Neural cell (in vitro differentiated cells): ENCODE results near the gene PNPLA4. TPM values are rescaled to one million over a fixed set of nuclear protein-coding genes. Genes with fewer than 3 reads are reported as not detected.

Experiments used
- H2AFZ ChIP-seq: fragments of 200-600, 300-800 bp; sonication (generic), shearing (Covaris generic); 2 replicates; pipeline ENCODE4 v1.6.0; 2014; ENCODE audit warnings: low read depth, mild to moderate bottlenecking, antibody characterized with exemption, low read length, moderate library complexity
- H3F3A ChIP-seq: fragments of 200-600 bp; shearing (Covaris generic); 2 replicates; pipeline ENCODE4 v1.6.1; 2016; ENCODE audit warnings: mild to moderate bottlenecking, moderate library complexity, mixed read lengths, antibody characterized with exemption, low read length; ENCODE audit not compliant: insufficient read depth, poor library complexity, severe bottlenecking
- H3K27ac ChIP-seq: fragments of 200-600, 300-800 bp; sonication (generic), shearing (Covaris generic); 2 replicates; pipeline ENCODE4 v1.5.1; 2014; ENCODE audit warnings: mild to moderate bottlenecking, low read length, moderate library complexity
- H3K27me3 ChIP-seq: fragments of 300-800, 200-600 bp; sonication (generic), shearing (Covaris generic); 2 replicates; pipeline ENCODE4 v1.6.0; 2014; ENCODE audit warnings: mild to moderate bottlenecking, low read depth, low read length, moderate library complexity; ENCODE audit not compliant: insufficient read depth
- H3K36me3 ChIP-seq: fragments of 300-800, 200-600 bp; sonication (generic), shearing (Covaris generic); 2 replicates; pipeline ENCODE4 v1.5.1; 2014; ENCODE audit warnings: mild to moderate bottlenecking, antibody characterized with exemption, low read length, moderate library complexity; ENCODE audit not compliant: insufficient read depth
- H3K4me2 ChIP-seq: fragments of 300-800, 200-600 bp; sonication (generic), shearing (Covaris generic); 2 replicates; pipeline ENCODE4 v1.6.0; 2014; ENCODE audit warnings: mild to moderate bottlenecking, low read length
- H3K4me3 ChIP-seq: fragments of 300-800, 200-600 bp; sonication (generic), shearing (Covaris generic); 2 replicates; pipeline ENCODE4 v1.5.1; 2014; ENCODE audit warnings: mild to moderate bottlenecking, low read length, moderate library complexity
- H3K79me2 ChIP-seq: fragments of 200-600 bp; shearing (Covaris generic); replicated peaks from 2 replicates; pipeline ENCODE4 v1.6.0; 2014; ENCODE audit warnings: mild to moderate bottlenecking, low read length, moderate library complexity; ENCODE audit not compliant: insufficient read depth
- H3K9ac ChIP-seq: fragments of 300-800, 200-600 bp; sonication (generic), shearing (Covaris generic); 2 replicates; pipeline ENCODE4 v1.6.1; 2016; ENCODE audit warnings: mild to moderate bottlenecking, low read length, mixed read lengths
- H3K9me2 ChIP-seq: fragments of 200-600 bp; shearing (Covaris generic); 2 replicates; pipeline ENCODE4 v1.6.1; 2016; ENCODE audit warnings: mild to moderate bottlenecking, low read length, mixed read lengths; ENCODE audit not compliant: insufficient read depth
- H3K9me3 ChIP-seq: fragments of 200-600, 300-800 bp; sonication (generic), shearing (Covaris generic); 2 replicates; pipeline ENCODE4 v1.6.1; 2016; ENCODE audit warnings: mild to moderate bottlenecking, mixed run types, low read length, moderate library complexity, mixed read lengths
- H4K20me1 ChIP-seq: fragments of 200-600 bp; shearing (Covaris generic); 2 replicates; pipeline ENCODE4 v1.6.1; 2016; ENCODE audit warnings: mild to moderate bottlenecking, mixed run types; ENCODE audit not compliant: insufficient read depth
- CTCF ChIP-seq: fragments of 450-650 bp; IDR thresholded peaks from 2 replicates; pipeline ENCODE4 v1.5.1; 2014; ENCODE audit warnings: antibody characterized with exemption, mild to moderate bottlenecking, moderate library complexity; ENCODE audit not compliant: poor library complexity, severe bottlenecking
- EP300 ChIP-seq: fragments of 450-650 bp; conservative IDR thresholded peaks from 2 replicates; pipeline ENCODE4 v1.6.1; 2014; ENCODE audit warnings: antibody characterized with exemption, mild to moderate bottlenecking, moderate library complexity; ENCODE audit not compliant: poor library complexity, severe bottlenecking
- EZH2 ChIP-seq: fragments of 200-600, 300-800 bp; shearing (Covaris generic), sonication (generic); IDR thresholded peaks from 2 replicates; pipeline ENCODE4 v1.6.1; 2014; ENCODE audit warnings: antibody characterized with exemption, low read length, borderline replicate concordance, mild to moderate bottlenecking; ENCODE audit not compliant: insufficient read depth, poor library complexity, severe bottlenecking
- MXI1 ChIP-seq: fragments of 450-650 bp; conservative IDR thresholded peaks from 2 replicates; pipeline ENCODE4 v1.6.1; 2014; ENCODE audit warnings: antibody characterized with exemption, mild to moderate bottlenecking; ENCODE audit not compliant: poor library complexity, severe bottlenecking
- POLR2AphosphoS5 ChIP-seq: IDR thresholded peaks from 2 replicates; pipeline ENCODE4 v1.6.1; 2012
- RAD21 ChIP-seq: fragments of 450-650 bp; conservative IDR thresholded peaks from 2 replicates; pipeline ENCODE4 v1.6.1; 2014; ENCODE audit warnings: antibody characterized with exemption, mild to moderate bottlenecking, moderate library complexity
- REST ChIP-seq: IDR thresholded peaks from 2 replicates; pipeline ENCODE4 v1.6.1; 2012; ENCODE audit warnings: borderline replicate concordance
- SMC3 ChIP-seq: fragments of 450-650 bp; conservative IDR thresholded peaks from 2 replicates; pipeline ENCODE4 v1.6.1; 2014; ENCODE audit warnings: antibody characterized with exemption, mild to moderate bottlenecking, moderate library complexity; ENCODE audit not compliant: poor library complexity
- TAF1 ChIP-seq: IDR thresholded peaks from 2 replicates; pipeline ENCODE4 v1.6.1; 2012; ENCODE audit warnings: low read depth
- polyA plus RNA-seq: library from polyadenylated mRNA; depleted of rRNA; stranded (reverse); fragments of >200 nt; gene quantifications from 2 replicates; pipeline ENCODE4 v1.2.3, GENCODE V29; 2014

The PNPLA4 gene
- polyA plus RNA-seq, 1 donor from 2014 or later: 2.0 TPM

- no peaks in the 10 kb centered on the region for H3K9me2 ChIP-seq
- H3K27me3 ChIP-seq: no peaks in the 10 kb centered on the region
- no peaks in the 10 kb centered on the region for H3K36me3 ChIP-seq
- H3K9me3 ChIP-seq: no peaks in the 10 kb centered on the region
- H4K20me1 ChIP-seq: no peaks in the 10 kb centered on the region
- no peak overlapping the region for H3K4me2 ChIP-seq
- no peak overlapping the region for H2AFZ ChIP-seq
- no peaks in the 10 kb centered on the region for H3F3A ChIP-seq
- H3K79me2 ChIP-seq: no peaks in the 10 kb centered on the region
- TF ChIP-seq TAF1 (no peak), POLR2AphosphoS5 (no peak), CTCF (no peak), MXI1 (no peak), REST (no peak), RAD21 (no peak), EP300 (no peak), SMC3 (no peak), EZH2 (no peak)
- H3K9ac ChIP-seq: peak overlapping the region; percentile 38
- peak overlapping the region; percentile 60 for H3K4me3 ChIP-seq
- H3K27ac ChIP-seq: no peak overlapping the region
Observed at GRCh38 chrX:7926914-7927258, 327 bp downstream of the PNPLA4 start.

- Histone ChIP-seq H3F3A (no peaks in the 10 kb centered on the region), H3K4me3 (peak overlapping the region; percentile 60), H4K20me1 (no peaks in the 10 kb centered on the region), H3K4me2 (no peak overlapping the region), H3K79me2 (no peaks in the 10 kb centered on the region), H3K36me3 (no peaks in the 10 kb centered on the region), H2AFZ (no peak overlapping the region), H3K27me3 (no peaks in the 10 kb centered on the region), H3K9me2 (no peaks in the 10 kb centered on the region), H3K9me3 (no peaks in the 10 kb centered on the region), H3K9ac (no peak overlapping the region), H3K27ac (no peak overlapping the region)
- TF ChIP-seq SMC3 (no peak), EP300 (no peak), TAF1 (no peak), CTCF (no peak), REST (no peak), MXI1 (no peak), RAD21 (no peak), POLR2AphosphoS5 (no peak), EZH2 (no peak)
Observed at GRCh38 chrX:7926501-7926900, 712 bp downstream of the PNPLA4 start.
